Parathyroid adenoma (tissue), 2 donors: ENCODE results near the gene LSM5.

Experiments
- H2AFZ ChIP-seq: fragments of 300-600 bp; sonication (generic); one replicate; pipeline ENCODE4 v1.7.0; 2017; ENCODE audit warnings: antibody characterized with exemption, mild to moderate bottlenecking
- H3K27ac ChIP-seq: fragments of 300-600 bp; sonication (generic); one replicate; pipeline ENCODE4 v1.7.0; 2017
- H3K27me3 ChIP-seq: fragments of 300-600 bp; sonication (generic); one replicate; pipeline ENCODE4 v1.7.0; 2017; ENCODE audit warnings: low read length; ENCODE audit not compliant: control insufficient read depth, insufficient read depth
- H3K36me3 ChIP-seq: fragments of 300-600 bp; sonication (generic); one replicate; pipeline ENCODE4 v1.7.0; 2017; ENCODE audit warnings: low read length; ENCODE audit not compliant: control insufficient read depth, insufficient read depth
- H3K4me1 ChIP-seq: fragments of 300-600 bp; sonication (generic); one replicate; pipeline ENCODE4 v1.7.0; 2017; ENCODE audit warnings: control low read depth
- H3K4me2 ChIP-seq: fragments of 300-600 bp; sonication (generic); one replicate; pipeline ENCODE4 v1.7.0; 2017; ENCODE audit warnings: low read length
- H3K4me3 ChIP-seq: fragments of 300-600 bp; sonication (generic); one replicate; pipeline ENCODE4 v1.7.0; 2017; ENCODE audit warnings: low read depth, low read length
- H3K79me2 ChIP-seq: fragments of 300-600 bp; sonication (generic); one replicate; pipeline ENCODE4 v1.7.0; 2017; ENCODE audit warnings: control low read depth
- H3K9ac ChIP-seq: fragments of 300-600 bp; sonication (generic); one replicate; pipeline ENCODE4 v1.7.0; 2017; ENCODE audit warnings: mild to moderate bottlenecking
- H3K9me3 ChIP-seq: fragments of 300-600 bp; sonication (generic); one replicate; pipeline ENCODE4 v1.7.0; 2017; ENCODE audit warnings: low read length; ENCODE audit not compliant: control insufficient read depth
- CTCF ChIP-seq: fragments of 300-600 bp; sonication (generic); IDR thresholded peaks from one replicate; pipeline ENCODE4 v1.7.0; 2017; ENCODE audit warnings: antibody characterized with exemption, mild to moderate bottlenecking
- donor health status: primary hyperparathyroidism.

The LSM5 gene

GRCh38 chr7:32535162-32535702, 45.1 kb upstream of the LSM5 start:
- no peak for TF ChIP-seq CTCF
- Histone ChIP-seq H3K9ac (no peak overlapping the region), H3K79me2 (peaks cover 24% of the 10 kb centered on the region), H2AFZ (no peak overlapping the region), H3K27me3 (no peaks in the 10 kb centered on the region), H3K27ac (no peak overlapping the region), H3K4me3 (no peak overlapping the region), H3K4me2 (no peak overlapping the region), H3K9me3 (no peaks in the 10 kb centered on the region), H3K36me3 (no peaks in the 10 kb centered on the region), H3K4me1 (peaks cover 7% of the 10 kb centered on the region)

DNA sequence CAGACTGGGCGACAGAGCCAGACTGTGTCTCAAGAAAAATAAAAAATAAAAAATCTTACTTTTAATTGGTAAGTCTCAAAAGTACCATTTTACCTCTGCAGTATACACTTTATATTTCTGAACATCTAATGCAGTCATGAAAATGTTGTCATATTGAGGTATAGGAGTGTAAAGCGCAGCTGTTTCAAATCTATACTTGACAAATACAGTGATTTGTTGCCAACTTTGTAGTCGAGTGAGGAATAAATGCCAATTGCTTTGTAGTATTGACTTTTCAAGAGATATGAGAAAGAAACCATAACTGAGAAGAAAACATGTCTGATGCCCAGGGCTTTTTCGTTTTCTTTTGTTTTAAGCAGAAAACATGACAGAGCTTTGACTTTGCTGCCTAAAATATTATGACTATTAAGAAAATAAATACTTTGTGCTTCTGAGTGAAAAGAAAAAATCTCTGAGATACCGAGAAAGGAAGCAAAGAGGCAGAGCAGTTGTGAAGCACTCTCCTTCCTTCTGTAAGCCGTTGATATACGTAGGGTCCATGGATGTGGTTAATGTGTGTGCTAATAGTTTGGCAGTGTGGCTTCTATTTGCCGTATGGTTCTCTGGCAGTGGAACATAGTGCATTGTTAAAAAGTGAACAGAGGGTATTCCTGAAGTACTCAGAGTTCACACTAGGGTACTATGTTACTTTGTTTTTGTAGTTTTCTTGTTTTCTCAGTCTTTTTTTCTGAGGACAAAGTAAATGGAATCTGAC, 43.3 kb upstream of the LSM5 start:
- H3K9ac ChIP-seq = no peak overlapping the region
- H3K9me3 ChIP-seq = no peaks in the 10 kb centered on the region
- H3K79me2 ChIP-seq = peaks cover 21% of the 10 kb centered on the region
- H3K4me1 ChIP-seq = peaks cover 7% of the 10 kb centered on the region
- no peaks in the 10 kb centered on the region for H3K36me3 ChIP-seq
- H3K27me3 ChIP-seq = no peaks in the 10 kb centered on the region
- H3K4me3 ChIP-seq = no peak overlapping the region
- no peak overlapping the region for H3K27ac ChIP-seq
- no peak overlapping the region for H3K4me2 ChIP-seq
- no peak for TF ChIP-seq CTCF
- H2AFZ ChIP-seq = no peak overlapping the region

DNA sequence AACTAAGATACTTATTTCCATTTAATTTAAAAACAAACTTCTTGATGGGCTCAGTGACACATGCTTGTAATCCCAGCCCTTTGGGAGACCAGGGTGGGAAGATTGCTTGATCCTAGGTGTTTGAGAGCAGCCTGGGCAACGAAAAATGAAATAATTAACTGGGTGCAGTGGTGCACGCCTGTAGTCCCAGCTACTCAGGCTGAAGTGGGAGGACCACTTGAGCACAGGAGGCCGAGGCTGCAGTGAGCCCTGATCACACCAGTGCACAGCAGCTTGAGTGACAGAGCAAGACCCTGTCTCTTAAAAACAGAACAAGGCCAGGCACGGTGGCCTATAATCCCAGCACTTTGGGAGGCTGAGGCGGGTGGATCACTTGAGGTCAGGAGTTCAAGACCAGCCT, 42.5 kb upstream of the LSM5 start:
- Histone ChIP-seq H3K4me3 (no peak overlapping the region), H2AFZ (no peak overlapping the region), H3K4me2 (no peak overlapping the region), H3K79me2 (peaks cover 25% of the 10 kb centered on the region), H3K9me3 (no peaks in the 10 kb centered on the region), H3K27me3 (no peaks in the 10 kb centered on the region), H3K27ac (no peak overlapping the region), H3K9ac (no peak overlapping the region), H3K36me3 (no peaks in the 10 kb centered on the region), H3K4me1 (peaks cover 7% of the 10 kb centered on the region)
- no peak for TF ChIP-seq CTCF

GRCh38 chr7:32532086-32532485, 41.9 kb upstream of the LSM5 start:
- no peaks in the 10 kb centered on the region for H3K9me3 ChIP-seq
- H3K4me1 ChIP-seq = peaks cover 7% of the 10 kb centered on the region
- no peak overlapping the region for H3K4me2 ChIP-seq
- H3K27me3 ChIP-seq = no peaks in the 10 kb centered on the region
- H3K27ac ChIP-seq = no peak overlapping the region
- TF ChIP-seq CTCF = no peak
- H3K36me3 ChIP-seq = no peaks in the 10 kb centered on the region
- peaks cover 24% of the 10 kb centered on the region for H3K79me2 ChIP-seq
- no peak overlapping the region for H3K9ac ChIP-seq
- H3K4me3 ChIP-seq = no peak overlapping the region
- no peak overlapping the region for H2AFZ ChIP-seq

- Histone ChIP-seq H3K4me2 (no peak overlapping the region), H3K9ac (no peak overlapping the region), H3K79me2 (peaks cover 20% of the 10 kb centered on the region), H2AFZ (no peak overlapping the region), H3K9me3 (no peaks in the 10 kb centered on the region), H3K4me1 (peaks cover 7% of the 10 kb centered on the region), H3K27me3 (no peaks in the 10 kb centered on the region), H3K4me3 (no peak overlapping the region), H3K36me3 (no peaks in the 10 kb centered on the region), H3K27ac (no peak overlapping the region)
- no peak for TF ChIP-seq CTCF
These were observed 41.2 kb upstream of the LSM5 start for GRCh38 chr7:32531402-32531801.
